Kidney capillary endothelial cell (primary cell): ENCODE results near the gene FMN1.
"Not testable (repeated sequence)": the region's sequence is repeated elsewhere in the genome, so short reads cannot be mapped to it uniquely, and the experiment has no call there.

Source experiments
- DNase-seq: peaks from one replicate; pipeline ENCODE4 v3.0.0-alpha.2; 2018; ENCODE audit warnings: low spot score

FMN1 gene

GRCh38 chr15:33089878-33090757 lies 104.4 kb downstream of the FMN1 start:
- no peak for DNase-seq

DNA sequence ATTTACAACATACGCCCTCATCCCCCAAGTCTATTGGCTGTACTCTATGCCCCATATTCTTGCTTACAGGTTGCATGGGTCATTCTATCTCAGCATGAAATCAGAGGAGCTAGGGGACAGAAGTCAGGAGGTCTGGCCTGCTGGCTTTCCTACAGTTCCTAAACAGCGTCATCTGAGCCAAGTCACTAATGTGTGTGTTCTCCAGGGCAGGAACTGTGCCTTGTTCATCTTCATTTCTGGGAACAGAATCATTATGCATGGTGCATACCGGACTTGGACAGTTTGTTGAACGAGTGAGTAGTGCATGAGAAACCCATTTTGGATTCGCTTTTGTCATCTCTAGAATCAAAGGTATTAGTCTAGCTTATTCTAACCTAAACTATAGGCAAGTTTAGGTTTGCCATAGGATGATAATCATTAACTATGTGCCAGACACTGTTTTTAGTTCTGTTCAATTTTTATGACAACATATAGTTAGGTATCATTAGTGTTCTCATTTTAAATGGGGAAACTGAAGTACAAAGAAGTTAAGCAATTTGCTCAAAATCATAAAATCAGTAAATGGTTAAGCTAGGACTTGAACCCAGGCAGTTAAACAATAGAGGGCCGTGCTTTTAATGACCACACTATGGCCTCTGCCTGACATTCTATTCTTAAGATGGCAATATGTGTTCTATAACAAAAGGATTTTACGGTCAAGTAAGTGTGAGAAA lies 105.2 kb downstream of the FMN1 start:
- no peak for DNase-seq

- peak; percentile 51 for DNase-seq
These were observed 107.9 kb downstream of the FMN1 start for GRCh38 chr15:33086500-33087121.

DNA sequence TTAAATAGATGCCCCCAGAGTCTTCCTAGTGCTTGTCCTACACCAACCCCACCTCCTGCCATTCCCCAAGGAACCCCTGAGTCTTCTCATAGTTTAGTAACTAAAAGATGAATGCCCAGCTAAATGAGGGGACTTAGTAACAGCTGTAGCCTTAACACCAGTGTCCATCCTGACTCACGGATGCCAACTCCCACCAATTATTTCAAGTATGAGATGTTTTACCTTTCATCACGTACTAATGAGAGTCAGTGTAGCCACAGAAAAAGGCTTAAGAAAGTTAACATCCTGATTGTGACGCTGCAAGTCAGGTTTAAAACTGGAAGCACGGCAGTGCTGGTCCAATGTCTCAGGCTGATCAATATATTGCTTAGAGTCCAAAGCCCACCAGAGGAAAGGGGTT lies 109.9 kb downstream of the FMN1 start:
- no peak for DNase-seq

- DNase-seq = no peak
These were observed 111.1 kb downstream of the FMN1 start for GRCh38 chr15:33083232-33084081.

GRCh38 chr15:33080006-33080405 lies 114.5 kb downstream of the FMN1 start:
- no peak for DNase-seq

DNA sequence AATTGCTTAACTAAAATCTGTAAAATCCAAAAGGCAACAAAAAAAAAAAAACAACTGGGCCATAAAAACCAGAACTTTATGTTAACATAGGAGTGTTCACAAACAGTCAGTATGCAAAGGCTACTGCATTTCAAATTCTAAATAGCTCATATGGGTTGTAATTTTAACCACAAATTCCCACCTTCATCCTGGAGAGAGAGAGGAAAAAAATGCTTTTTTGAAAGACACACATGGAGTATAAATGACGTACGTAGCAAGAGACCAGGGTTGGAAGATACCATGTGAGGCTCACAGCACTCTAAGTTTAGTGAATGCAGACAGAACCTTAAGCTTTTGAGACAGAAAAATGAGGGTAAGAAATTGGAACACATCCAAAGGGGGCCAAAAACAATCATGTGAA lies 115.9 kb downstream of the FMN1 start:
- no peak for DNase-seq

DNA sequence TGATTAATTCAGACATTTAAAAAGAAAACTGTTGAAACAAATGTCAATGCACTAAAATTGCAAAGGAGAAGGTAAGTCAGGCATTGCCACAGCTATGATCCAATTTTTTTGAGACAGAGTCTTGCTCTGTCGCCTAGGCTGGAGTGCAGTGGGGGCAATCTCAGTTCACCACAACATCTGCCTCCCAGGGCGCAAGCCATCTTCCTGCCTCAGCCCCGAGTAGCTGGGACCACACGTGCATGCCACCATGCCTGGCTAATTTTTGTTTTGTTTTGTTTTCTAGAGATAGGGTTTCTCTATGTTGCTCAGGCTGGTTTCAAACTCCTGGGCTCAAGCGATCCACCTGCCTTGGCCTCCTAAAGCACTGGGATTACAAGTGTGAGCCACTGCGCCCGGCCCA lies 117.6 kb downstream of the FMN1 start:
- no peak for DNase-seq

GRCh38 chr15:33074942-33075341 lies 119.6 kb downstream of the FMN1 start:
- DNase-seq = no peak

DNA sequence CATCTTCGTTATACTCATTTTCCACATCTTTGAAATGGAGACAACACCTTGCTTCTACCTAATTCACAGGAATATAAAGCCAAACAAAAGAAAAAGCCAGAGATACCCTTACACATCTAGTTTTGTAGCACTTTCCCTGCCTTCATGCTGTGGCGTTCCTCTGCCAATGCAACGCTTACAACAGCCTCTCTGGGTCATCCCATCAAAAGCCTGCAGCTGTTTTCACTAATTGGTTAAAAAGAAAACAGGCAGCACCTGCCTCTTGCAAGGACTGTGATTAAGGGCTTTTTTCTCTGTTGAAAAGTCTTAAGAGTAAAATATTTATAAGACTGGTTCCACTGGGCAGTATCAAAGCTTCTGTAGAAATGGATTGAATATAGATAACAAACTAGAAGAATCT lies 120.3 kb downstream of the FMN1 start:
- no peak for DNase-seq

DNA sequence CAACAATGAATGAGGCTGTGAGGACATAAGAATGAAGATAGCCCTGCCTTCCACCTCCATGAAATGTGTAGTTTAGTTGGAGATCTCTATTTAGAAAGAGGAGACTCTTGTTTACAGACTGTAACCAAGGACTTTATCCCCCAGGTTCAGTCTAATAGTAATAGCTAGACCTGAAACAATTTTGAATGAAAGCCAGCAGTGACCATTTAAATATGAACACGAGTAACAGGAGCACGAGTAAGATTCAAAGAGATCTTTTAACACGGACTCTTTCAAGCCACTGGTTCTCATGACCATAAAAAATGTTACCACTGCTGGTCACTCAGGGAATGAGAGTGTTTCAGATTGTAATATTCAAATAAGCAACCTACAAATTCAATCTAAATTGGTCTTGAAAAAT lies 123.1 kb downstream of the FMN1 start:
- no peak for DNase-seq

DNA sequence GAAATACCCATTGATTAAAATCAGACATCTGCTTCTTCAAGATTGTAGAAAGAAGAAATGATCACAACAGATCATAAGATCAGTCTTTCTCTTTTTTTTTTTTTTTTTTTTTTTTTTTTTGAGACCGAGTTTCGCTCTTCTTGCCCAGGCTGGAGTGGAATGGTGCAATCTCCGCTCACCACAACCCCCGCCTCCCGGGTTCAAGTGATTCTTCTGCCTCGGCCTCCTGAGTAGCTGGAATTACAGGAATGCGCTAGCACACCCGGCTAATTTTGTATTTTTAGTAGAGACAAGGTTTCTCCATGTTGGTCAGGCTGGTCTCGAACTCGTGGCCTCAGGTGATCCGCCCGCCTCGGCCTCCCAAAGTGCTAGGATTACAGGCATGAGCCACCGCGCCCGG lies 124.6 kb downstream of the FMN1 start:
- not testable (repeated sequence) for DNase-seq

DNA sequence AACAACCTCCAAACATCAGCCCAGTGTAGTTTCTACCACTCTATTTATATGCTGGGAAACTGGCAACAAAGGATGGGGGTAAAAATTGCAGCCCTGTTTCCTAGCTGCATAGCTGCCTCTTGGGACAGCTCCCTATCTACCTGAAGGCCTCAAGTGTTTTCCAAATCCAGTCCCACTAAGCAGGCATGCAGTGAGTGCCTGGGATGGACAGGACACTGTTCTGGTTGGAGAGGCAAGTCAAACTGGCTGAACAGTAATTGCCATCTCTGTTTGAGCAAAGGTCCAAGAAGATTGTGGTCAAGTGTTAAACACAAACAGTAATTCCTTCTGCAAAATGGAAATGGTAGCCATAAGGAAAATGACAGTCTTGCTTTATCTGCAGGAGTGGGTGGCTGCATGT lies 125.4 kb downstream of the FMN1 start:
- no peak for DNase-seq

DNA sequence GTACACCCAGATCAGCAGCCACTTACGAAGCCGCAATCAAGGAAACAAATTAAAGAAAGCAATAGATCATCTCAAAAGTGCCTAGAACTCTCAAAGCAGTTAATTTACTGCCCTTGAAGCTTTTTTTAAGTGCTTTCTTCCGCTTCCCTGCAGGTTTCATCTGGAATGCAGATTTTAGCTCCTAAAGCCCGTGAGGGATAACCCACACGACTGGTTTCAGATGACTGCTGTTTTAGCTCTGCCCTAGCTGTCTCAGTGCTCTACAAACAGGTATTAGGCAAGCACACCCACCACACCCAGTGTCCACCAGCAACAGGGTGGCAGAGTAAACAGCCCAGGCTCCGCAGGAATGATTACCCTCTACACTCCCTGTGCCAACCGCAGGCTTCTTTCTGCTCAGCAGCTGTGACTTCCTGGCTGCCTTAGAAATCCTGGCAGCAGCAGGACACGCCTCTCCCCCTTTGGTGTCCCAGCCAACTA lies 126.0 kb downstream of the FMN1 start:
- no peak for DNase-seq

- peak; percentile 14 for DNase-seq
These were observed 126.5 kb downstream of the FMN1 start for GRCh38 chr15:33068007-33068481.

- DNase-seq = peak; percentile 45
These were observed 127.1 kb downstream of the FMN1 start for GRCh38 chr15:33067456-33067855.

DNA sequence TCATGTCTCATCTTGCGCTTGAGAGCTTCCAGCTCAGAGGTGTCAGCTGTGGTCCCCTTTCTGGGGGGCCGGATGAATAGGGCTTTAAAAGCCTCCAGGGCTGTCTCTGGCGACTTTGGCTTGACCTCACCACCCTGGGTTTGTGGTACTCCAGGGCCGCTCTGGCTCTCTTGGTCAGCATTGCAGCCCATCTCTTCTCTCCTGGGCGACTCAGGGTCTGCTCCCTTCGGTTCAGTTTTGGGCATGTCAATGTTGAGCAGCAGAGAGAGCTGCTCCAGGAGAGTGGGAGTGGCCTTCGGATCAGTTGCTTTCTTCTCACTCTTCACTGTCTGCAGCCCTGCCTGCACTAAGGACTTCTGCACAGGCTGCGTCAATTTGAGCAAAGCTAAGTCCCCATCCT lies 127.9 kb downstream of the FMN1 start:
- DNase-seq = no peak

GRCh38 chr15:33064878-33065277 lies 129.6 kb downstream of the FMN1 start:
- no peak for DNase-seq

DNA sequence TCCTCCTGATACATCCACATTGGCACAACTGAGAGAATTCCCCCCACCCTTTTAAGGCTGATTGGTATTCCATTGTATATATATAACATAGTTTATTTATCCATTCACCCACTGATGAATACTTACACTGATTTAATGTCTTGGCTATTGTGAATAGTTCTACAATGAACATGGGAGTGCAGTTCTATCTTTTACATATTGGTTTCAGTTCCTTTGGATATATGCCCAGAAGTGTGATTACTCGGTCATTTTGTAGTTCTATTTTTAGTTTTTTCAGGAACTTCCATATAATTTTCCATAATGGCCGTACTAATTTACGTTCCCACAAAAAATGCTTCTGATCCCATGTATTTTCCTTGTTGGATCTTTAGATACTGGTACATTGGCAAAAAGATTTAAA lies 135.3 kb downstream of the FMN1 start:
- DNase-seq = no peak

- no peak for DNase-seq
These were observed 136.7 kb downstream of the FMN1 start for GRCh38 chr15:33057845-33058244.

GRCh38 chr15:33055962-33056361 lies 138.6 kb downstream of the FMN1 start:
- DNase-seq = no peak

DNA sequence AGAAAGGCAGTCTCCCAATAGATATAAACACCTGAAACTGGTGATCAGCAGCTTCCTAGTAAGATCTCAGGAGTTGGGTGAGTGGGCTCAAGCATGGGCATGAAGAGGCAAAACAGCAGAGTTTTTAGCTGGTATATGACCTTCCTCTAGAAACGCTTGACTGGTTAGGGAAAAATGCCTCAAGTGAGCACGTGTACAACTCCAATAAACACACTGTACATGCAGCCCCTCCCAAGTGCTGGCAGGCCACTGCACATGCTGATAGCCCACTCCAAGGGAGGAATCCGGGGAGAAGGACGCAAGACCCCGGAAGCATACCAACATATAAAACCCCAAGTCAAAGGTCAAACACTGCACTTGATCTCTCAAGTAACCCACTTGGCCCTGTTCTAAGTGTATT lies 143.0 kb downstream of the FMN1 start:
- no peak for DNase-seq
